ENCODE results near the gene DCTPP1.

DNA sequence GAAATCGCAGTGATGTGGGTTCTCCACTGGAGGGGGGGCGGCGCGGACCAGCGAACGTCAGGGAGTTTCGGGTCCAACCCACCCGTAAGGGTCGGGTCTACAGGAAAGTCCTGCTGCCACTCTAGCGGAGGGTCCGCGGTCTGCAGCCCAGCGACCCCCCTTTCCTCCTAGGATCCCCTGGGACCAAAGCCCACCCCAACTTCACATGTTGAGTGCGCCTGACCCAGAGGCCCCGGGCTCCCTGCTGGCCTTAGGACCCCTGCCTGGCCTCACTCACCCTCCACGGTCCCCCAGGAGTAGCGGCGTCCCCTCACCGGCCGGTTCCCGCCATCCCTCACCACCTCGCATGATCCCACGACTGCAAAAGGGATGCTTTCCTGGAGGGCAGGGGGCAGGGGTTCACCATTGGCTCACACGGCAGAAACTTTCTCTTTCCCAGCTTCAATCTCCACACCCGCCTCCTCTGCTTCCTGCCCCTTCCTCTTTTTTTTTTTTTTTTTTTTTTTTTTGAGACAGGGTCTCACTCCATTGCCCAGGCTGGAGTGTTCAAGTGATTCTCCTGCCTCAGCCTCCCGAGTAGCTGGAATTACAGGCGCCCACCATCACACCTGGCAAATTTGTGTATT, 50.6 kb downstream of the DCTPP1 start:
- no peak for TF ChIP-seq POLR2A (IDR thresholded peaks at IDR 0.05; ENCODE audit: low read depth, low read length)
- no peak for TF ChIP-seq TAF1 (IDR thresholded peaks at IDR 0.05; ENCODE audit: low read depth, low read length)
- no peak for TF ChIP-seq POLR2AphosphoS5 (IDR thresholded peaks at IDR 0.05; ENCODE audit: low read depth, low read length)
